GM18508 (cell line): ENCODE data around the gene GALNT17.

Source experiments
- ATAC-seq: cut with Tn5 transposase; IDR thresholded peaks from one replicate; pipeline ENCODE4 v1.9.1; 2021; ENCODE audit warnings: moderate number of reproducible peaks; ENCODE audit not compliant: insufficient read depth, unreplicated experiment

Gene GALNT17

GRCh38 chr7:71649812-71650211, 517.9 kb downstream of the GALNT17 start:
- no peak for ATAC-seq

GRCh38 chr7:71650653-71651337, 518.9 kb downstream of the GALNT17 start:
- ATAC-seq: no peak

- ATAC-seq: no peak
Measured at GRCh38 chr7:71652510-71652909, 520.6 kb downstream of the GALNT17 start.

GRCh38 chr7:71657386-71657785, 525.4 kb downstream of the GALNT17 start:
- no peak for ATAC-seq

- ATAC-seq: no peak
Measured at GRCh38 chr7:71659622-71660021, 527.7 kb downstream of the GALNT17 start.

- no peak for ATAC-seq
Measured at GRCh38 chr7:71661671-71662224, 529.8 kb downstream of the GALNT17 start.

- no peak for ATAC-seq
Measured at GRCh38 chr7:71665716-71666115, 533.8 kb downstream of the GALNT17 start.

GRCh38 chr7:71668572-71668971, 536.6 kb downstream of the GALNT17 start:
- ATAC-seq: no peak

- ATAC-seq: no peak
Measured at GRCh38 chr7:71679480-71679879, 547.5 kb downstream of the GALNT17 start.

GRCh38 chr7:71682181-71682580, 550.2 kb downstream of the GALNT17 start:
- ATAC-seq: no peak

- ATAC-seq: no peak
Measured at GRCh38 chr7:71682841-71683781, 551.2 kb downstream of the GALNT17 start.

- ATAC-seq: no peak
Measured at GRCh38 chr7:71687286-71687685, 555.3 kb downstream of the GALNT17 start.

- ATAC-seq: no peak
Measured at GRCh38 chr7:71687831-71688599, 556.1 kb downstream of the GALNT17 start.

- ATAC-seq: no peak
Measured at GRCh38 chr7:71691538-71691937, 559.6 kb downstream of the GALNT17 start.

- ATAC-seq: no peak
Measured at GRCh38 chr7:71694665-71695064, 562.7 kb downstream of the GALNT17 start.

GRCh38 chr7:71695186-71695585, 563.2 kb downstream of the GALNT17 start:
- no peak for ATAC-seq

- ATAC-seq: no peak
Measured at GRCh38 chr7:71696511-71696910, 564.6 kb downstream of the GALNT17 start.

- ATAC-seq: no peak
Measured at GRCh38 chr7:71697400-71697799, 565.5 kb downstream of the GALNT17 start.

GRCh38 chr7:71705217-71705616, 573.3 kb downstream of the GALNT17 start:
- ATAC-seq: no peak

- ATAC-seq: no peak
Measured at GRCh38 chr7:71705901-71706596, 574.1 kb downstream of the GALNT17 start.
